ENCODE data around the gene CEPT1.

Gene CEPT1

DNA sequence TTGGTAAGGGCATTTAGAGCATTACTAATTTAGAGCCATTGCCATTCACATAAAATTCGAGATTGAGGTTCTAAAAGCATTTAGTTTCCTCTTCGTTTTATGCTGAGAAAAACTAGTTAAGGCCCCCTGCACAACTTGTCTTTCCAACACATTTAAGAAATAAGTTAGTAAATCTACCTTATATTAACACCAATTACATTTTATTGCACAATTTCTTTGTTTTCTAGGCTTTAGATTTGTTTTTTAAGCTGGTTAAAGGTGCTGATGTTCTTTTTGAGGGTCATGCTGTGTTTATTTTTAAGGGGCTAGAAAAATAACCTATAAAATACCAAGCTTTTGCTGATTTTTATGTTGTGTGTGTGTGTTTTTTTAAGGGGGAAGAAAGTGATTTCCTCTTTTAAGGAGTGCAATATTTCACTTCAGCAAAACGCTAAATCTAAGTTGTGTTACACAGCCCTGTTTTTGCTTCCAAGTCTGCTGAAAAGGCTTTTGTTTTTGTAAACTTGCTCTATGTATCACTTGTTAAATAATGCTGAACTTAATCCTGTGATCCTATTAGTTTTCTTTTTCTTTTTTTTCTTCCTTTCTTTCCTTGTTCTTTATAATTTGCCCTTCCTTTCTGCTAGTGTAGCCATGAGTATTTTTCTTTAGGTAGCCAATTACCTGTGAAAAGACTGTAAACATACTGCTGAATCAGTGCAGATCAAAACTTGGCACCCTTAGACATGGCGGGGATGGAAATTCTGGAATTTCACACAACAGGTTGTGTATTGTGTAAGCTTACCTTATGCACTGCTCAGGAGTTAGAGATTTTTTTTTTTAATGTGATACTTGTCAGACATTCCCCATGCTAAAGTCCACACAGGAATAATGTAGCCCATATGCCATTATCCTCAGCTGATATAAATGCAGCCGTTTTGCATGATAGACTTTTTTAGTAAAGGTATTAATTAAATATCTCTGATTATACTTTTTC is 1.5 kb downstream of the CEPT1 start:
- no peak overlapping the region for H3K27ac ChIP-seq

DNA sequence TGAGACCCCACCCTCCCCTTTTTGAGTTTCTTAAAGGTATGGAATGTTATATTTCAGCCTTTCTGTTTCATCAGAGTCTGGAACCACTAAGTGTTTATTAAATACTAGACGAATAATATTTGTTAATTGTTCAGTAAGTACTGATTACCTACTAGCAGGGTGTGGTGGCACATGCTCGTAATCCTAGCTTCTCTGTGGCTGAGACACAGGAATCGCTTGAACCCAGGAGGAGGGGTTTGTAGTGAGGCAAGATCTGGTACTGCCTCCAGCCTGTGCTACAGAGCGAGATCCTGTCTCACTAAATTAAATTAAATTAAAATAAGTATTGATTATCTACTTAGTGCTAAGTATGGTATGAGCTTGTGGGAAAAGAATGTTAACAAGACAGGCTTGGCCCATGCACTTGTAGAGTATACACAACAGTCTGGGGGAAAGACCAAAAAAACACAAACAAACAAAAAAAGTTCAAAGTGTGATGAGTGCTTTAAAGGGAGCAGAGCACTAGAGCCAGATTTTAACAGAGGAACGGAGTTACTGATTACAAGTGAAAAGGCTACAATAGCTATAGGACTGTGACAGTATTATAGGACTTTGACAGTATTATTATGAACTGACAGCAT is 2.4 kb downstream of the CEPT1 start:
- H3K27ac ChIP-seq = no peak overlapping the region
- TF ChIP-seq, protein P1, sequence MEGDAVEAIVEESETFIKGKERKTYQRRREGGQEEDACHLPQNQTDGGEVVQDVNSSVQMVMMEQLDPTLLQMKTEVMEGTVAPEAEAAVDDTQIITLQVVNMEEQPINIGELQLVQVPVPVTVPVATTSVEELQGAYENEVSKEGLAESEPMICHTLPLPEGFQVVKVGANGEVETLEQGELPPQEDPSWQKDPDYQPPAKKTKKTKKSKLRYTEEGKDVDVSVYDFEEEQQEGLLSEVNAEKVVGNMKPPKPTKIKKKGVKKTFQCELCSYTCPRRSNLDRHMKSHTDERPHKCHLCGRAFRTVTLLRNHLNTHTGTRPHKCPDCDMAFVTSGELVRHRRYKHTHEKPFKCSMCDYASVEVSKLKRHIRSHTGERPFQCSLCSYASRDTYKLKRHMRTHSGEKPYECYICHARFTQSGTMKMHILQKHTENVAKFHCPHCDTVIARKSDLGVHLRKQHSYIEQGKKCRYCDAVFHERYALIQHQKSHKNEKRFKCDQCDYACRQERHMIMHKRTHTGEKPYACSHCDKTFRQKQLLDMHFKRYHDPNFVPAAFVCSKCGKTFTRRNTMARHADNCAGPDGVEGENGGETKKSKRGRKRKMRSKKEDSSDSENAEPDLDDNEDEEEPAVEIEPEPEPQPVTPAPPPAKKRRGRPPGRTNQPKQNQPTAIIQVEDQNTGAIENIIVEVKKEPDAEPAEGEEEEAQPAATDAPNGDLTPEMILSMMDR (conservative IDR thresholded peaks at IDR 0.05) = no peak
- TF ChIP-seq ZFX (IDR thresholded peaks at IDR 0.05) = no peak

More for the DNA sequence above, 1.5 kb downstream of the CEPT1 start:
- no peak for TF ChIP-seq ZFX (IDR thresholded peaks at IDR 0.05)
- TF ChIP-seq, protein P1 (conservative IDR thresholded peaks at IDR 0.05) = no peak

DNA sequence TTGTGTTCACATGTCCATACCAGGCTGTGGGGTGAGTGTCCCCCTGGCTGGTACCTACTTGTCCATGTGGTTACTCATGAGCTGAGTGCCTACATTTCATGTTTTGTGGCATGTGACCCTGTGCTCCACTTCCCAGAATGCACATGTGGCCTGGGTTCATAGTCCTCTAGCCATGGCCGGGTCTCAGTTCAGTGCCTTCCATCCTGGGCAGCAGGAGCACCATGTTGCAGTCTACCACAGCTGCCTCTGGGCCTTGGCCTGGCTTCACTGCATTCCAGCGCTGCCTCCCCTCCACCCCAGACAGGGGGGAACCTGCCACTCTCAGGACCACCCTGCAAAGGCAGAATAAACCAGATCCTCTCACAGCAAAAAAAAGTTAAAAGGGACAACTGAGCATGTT is 5.5 kb downstream of the CEPT1 start:
- no peak overlapping the region for H3K27ac ChIP-seq
- TF ChIP-seq, protein P1 (conservative IDR thresholded peaks at IDR 0.05) = no peak
- no peak for TF ChIP-seq ZFX (IDR thresholded peaks at IDR 0.05)

DNA sequence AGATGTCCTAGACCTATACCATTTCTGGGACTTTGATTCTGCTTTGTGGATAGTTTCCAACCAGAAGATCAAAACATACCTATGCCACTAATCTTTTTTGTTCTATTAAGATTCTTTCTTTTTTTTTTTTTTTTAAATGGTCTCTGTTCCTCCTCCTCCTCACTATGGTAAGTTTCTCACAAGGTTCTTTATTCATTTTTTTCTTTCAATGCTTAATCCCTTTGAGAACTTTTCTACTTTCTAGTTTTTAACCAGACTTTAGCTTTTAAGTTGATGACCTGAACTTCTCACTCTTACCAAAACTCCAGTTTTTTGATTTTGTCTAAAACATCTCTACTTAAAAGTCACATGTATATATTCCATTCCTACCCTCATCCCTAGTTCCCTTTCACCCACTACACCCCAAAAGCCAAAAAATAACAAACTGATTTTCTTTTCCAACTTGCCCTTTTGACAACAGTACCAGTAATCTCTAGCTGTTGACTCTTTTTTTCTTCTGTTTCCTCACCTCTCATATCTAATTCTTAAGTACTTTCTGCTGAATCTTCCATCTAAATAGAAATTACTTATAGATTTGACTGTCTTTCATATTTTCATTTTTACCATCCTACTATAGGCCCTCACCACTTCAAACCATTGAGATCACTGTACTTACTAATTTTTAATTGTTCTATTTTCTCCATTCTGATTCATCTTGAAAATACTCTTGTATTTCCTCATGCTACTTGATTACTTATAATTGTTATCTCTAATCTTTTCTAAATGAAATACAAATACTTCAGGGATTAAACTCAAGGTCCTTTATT is 6.1 kb downstream of the CEPT1 start:
- TF ChIP-seq, protein P1 (conservative IDR thresholded peaks at IDR 0.05) = no peak
- no peak for TF ChIP-seq ZFX (IDR thresholded peaks at IDR 0.05)
- no peak overlapping the region for H3K27ac ChIP-seq

DNA sequence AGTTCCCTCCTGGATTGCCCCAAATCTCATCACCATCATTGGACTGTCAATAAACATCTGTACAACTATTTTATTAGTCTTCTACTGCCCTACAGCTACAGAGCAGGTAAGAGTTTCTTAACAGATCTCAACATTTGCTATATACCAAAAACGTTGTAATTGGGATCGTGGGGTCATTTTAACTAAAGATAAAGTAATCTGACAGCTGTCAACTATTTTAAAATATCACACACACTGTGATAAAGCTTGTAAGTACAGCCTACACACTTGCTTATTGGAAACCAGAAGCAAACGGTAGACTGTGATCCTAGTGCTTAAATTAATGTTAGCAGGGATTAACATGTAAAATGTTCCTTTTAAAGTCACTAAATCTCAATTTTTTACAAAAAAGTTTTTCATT is 7.9 kb downstream of the CEPT1 start:
- H3K27ac ChIP-seq = no peak overlapping the region
- TF ChIP-seq, protein P1 (conservative IDR thresholded peaks at IDR 0.05) = no peak
- no peak for TF ChIP-seq ZFX (IDR thresholded peaks at IDR 0.05)

DNA sequence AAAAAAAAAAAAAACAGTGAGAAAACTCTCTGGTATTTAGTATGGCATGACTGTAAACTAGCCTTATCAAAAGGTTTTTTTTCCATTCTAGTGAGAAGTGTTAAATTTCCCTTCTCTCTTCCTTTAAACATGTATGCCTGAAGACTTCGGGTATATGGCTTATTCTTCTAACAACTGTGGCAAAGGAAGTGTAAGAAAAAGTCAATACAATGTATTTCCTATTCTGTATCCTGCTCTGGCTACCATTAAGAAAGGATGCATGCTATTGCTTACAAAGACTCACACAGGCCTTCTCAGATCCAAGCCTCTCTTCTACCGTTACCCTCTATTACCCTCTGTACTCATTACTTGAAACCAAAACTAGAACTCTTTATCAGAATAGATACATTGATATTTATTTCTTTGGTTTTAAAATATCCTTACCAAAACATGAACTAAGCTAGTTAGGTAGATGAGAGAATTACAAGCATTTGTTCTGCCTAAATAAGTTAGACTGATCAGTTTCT is 8.4 kb downstream of the CEPT1 start:
- TF ChIP-seq, protein P1 (conservative IDR thresholded peaks at IDR 0.05) = no peak
- no peak for TF ChIP-seq ZFX (IDR thresholded peaks at IDR 0.05)

More for the DNA sequence above, 8.4 kb downstream of the CEPT1 start:
- no peak overlapping the region for H3K27ac ChIP-seq
